K562 (cell line): ENCODE data around the gene ARL2. TPM values are rescaled to one million over a fixed set of nuclear protein-coding genes. Genes with fewer than 3 reads are reported as not detected.

Source experiments
- ELF1 ChIP-seq: fragments of 200-800 bp; sonication (Bioruptor generic); IDR thresholded peaks from 2 replicates; pipeline ENCODE4 v1.6.1; 2016; ENCODE audit warnings: missing genetic modification characterization, missing compliant biosample characterization
- FOXA3 ChIP-seq, 2 experiments: fragments of 450-650 bp in 1 of 2; sonication (generic) in 1 of 2; formaldehyde crosslinking; IDR thresholded peaks in 1 of 2; conservative IDR thresholded peaks in 1 of 2; 2 replicates each; pipeline versions ENCODE4 v1.4.0 to v1.8.0; 2020 to 2022; ENCODE audit warnings: mild to moderate bottlenecking in 2 of 2, missing genetic modification reagents in 1 of 2
- HDAC1 ChIP-seq, 2 experiments: fragments of 450-650 bp; IDR thresholded peaks; 2 replicates each; pipeline ENCODE4 v1.6.1; 2016 to 2017; ENCODE audit warnings: inconsistent platforms in 1 of 2, mild to moderate bottlenecking in 1 of 2, moderate library complexity in 1 of 2
- L3MBTL2 ChIP-seq: fragments of 450-650 bp; IDR thresholded peaks from 2 replicates; pipeline ENCODE4 v1.6.1; 2016; ENCODE audit warnings: mild to moderate bottlenecking, moderate library complexity
- SRSF9 ChIP-seq: fragments of 200-400 bp; formaldehyde crosslinking; IDR thresholded peaks from 2 replicates; pipeline ENCODE4 v1.6.1; 2017; ENCODE audit warnings: low read depth, low read length, borderline replicate concordance
- TOE1 ChIP-seq, 2 experiments: fragments of 450-650 bp in 1 of 2; sonication (generic) in 1 of 2; formaldehyde crosslinking in 1 of 2; IDR thresholded peaks; 2 replicates each; pipeline versions ENCODE4 v1.7.1 to v1.8.0; 2016 to 2022; ENCODE audit warnings: borderline replicate concordance in 2 of 2, mild to moderate bottlenecking in 2 of 2, antibody characterized with exemption in 1 of 2, inconsistent platforms in 1 of 2, low read depth in 1 of 2, missing genetic modification reagents in 1 of 2, moderate library complexity in 1 of 2
- ZBED1 ChIP-seq: IDR thresholded peaks from 2 replicates; pipeline ENCODE4 v1.6.1; 2014
- ZBTB8A ChIP-seq: fragments of 450-650 bp; IDR thresholded peaks from 2 replicates; pipeline ENCODE4 v1.6.1; 2018; ENCODE audit warnings: mild to moderate bottlenecking, moderate library complexity; ENCODE audit not compliant: partially characterized antibody
- ZNF41 ChIP-seq: fragments of 250-450 bp; sonication (Bioruptor Pico); conservative IDR thresholded peaks from 2 replicates; pipeline ENCODE4 v1.4.0; 2020; ENCODE audit warnings: mild to moderate bottlenecking
- polyA plus RNA-seq, 8 experiments: library from polyadenylated mRNA; depleted of rRNA in 4 of 8; stranded (reverse) in 5 of 8; unstranded in 3 of 8; fragments of >200 nt; fragmentation: Nextera tagmentation in 2 of 8; fragmentation: Illumina TruSeq in 1 of 8; extraction: Ambion mirVana in 2 of 8; extraction: Trizol in 1 of 8; gene quantifications; 2 replicates each; pipeline versions ENCODE4 v1.2.1 to v1.2.3, GENCODE V29; 2011 to 2014; ENCODE audit warnings: inconsistent platforms in 1 of 8, missing spikeins in 1 of 8
- total RNA-seq, 7 experiments: library from RNA; depleted of rRNA in 6 of 7; stranded (reverse); fragments of >200 nt in 6 of 7; fragmentation: Illumina TruSeq in 2 of 7; extraction: Trizol in 2 of 7; gene quantifications; 2 replicates each; pipeline versions ENCODE4 v1.2.1 to v1.2.3, GENCODE V29; 2011 to 2021; ENCODE audit warnings: low replicate concordance in 1 of 7
- TF ChIP-seq, protein P1 (sequence below): fragments of 450-650 bp; IDR thresholded peaks from 2 replicates; pipeline ENCODE4 v1.6.1; 2016; ENCODE audit warnings: mild to moderate bottlenecking, moderate library complexity
- TF ChIP-seq, protein P2 (sequence below): sonication (generic); formaldehyde crosslinking; IDR thresholded peaks from 2 replicates; pipeline ENCODE4 v1.8.0; 2022; ENCODE audit warnings: missing genetic modification reagents, mild to moderate bottlenecking, moderate library complexity, borderline replicate concordance

ARL2 gene
- total and polyA plus RNA-seq, 9 of the 15 experiments (the other 6 are each of a cell fraction or from before 2014, with no cell fraction given), result 5.7 to 154 (median 92.2) TPM

DNA sequence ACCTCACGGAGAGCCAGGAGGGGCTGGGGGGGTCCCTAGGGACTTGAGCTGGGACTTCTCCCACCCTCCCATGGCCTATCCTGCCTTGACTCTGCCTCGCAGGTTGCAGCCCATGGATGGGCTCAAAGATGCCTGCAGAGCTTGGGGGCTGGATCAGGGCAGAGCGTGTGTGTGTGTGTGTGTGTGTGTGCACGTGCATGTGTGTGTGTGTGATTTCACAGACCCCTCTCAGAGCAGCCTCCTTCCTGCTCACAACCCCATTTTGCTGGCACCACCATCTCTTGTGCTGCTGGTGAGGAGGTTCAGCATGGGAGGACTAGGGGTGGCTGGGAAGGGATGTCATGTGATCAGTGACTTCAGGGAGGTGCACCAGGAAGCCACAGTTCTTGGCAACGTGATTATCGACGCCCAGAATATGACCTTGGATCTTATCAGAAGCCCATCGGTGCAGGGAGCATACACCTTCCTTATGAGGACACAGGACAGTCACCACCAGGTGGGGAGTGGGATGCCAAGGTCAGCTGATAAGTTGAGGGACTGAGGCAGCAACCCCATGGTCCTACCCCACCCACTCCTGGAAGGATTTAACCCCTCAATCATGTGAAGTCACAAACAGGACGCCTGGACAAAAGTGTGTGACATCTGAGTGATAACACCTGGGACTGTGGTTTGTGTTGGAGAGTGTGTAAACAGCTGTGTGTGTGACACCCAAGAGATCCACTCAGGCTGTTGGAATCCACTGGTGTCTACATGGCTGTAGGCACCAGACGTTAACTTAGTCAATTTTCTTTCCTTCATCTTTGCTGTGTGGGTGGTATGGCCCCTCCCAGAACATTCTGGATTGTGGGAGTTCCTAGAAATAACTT is 46.2 kb downstream of the ARL2 start (continued):
- TF ChIP-seq, protein P1, sequence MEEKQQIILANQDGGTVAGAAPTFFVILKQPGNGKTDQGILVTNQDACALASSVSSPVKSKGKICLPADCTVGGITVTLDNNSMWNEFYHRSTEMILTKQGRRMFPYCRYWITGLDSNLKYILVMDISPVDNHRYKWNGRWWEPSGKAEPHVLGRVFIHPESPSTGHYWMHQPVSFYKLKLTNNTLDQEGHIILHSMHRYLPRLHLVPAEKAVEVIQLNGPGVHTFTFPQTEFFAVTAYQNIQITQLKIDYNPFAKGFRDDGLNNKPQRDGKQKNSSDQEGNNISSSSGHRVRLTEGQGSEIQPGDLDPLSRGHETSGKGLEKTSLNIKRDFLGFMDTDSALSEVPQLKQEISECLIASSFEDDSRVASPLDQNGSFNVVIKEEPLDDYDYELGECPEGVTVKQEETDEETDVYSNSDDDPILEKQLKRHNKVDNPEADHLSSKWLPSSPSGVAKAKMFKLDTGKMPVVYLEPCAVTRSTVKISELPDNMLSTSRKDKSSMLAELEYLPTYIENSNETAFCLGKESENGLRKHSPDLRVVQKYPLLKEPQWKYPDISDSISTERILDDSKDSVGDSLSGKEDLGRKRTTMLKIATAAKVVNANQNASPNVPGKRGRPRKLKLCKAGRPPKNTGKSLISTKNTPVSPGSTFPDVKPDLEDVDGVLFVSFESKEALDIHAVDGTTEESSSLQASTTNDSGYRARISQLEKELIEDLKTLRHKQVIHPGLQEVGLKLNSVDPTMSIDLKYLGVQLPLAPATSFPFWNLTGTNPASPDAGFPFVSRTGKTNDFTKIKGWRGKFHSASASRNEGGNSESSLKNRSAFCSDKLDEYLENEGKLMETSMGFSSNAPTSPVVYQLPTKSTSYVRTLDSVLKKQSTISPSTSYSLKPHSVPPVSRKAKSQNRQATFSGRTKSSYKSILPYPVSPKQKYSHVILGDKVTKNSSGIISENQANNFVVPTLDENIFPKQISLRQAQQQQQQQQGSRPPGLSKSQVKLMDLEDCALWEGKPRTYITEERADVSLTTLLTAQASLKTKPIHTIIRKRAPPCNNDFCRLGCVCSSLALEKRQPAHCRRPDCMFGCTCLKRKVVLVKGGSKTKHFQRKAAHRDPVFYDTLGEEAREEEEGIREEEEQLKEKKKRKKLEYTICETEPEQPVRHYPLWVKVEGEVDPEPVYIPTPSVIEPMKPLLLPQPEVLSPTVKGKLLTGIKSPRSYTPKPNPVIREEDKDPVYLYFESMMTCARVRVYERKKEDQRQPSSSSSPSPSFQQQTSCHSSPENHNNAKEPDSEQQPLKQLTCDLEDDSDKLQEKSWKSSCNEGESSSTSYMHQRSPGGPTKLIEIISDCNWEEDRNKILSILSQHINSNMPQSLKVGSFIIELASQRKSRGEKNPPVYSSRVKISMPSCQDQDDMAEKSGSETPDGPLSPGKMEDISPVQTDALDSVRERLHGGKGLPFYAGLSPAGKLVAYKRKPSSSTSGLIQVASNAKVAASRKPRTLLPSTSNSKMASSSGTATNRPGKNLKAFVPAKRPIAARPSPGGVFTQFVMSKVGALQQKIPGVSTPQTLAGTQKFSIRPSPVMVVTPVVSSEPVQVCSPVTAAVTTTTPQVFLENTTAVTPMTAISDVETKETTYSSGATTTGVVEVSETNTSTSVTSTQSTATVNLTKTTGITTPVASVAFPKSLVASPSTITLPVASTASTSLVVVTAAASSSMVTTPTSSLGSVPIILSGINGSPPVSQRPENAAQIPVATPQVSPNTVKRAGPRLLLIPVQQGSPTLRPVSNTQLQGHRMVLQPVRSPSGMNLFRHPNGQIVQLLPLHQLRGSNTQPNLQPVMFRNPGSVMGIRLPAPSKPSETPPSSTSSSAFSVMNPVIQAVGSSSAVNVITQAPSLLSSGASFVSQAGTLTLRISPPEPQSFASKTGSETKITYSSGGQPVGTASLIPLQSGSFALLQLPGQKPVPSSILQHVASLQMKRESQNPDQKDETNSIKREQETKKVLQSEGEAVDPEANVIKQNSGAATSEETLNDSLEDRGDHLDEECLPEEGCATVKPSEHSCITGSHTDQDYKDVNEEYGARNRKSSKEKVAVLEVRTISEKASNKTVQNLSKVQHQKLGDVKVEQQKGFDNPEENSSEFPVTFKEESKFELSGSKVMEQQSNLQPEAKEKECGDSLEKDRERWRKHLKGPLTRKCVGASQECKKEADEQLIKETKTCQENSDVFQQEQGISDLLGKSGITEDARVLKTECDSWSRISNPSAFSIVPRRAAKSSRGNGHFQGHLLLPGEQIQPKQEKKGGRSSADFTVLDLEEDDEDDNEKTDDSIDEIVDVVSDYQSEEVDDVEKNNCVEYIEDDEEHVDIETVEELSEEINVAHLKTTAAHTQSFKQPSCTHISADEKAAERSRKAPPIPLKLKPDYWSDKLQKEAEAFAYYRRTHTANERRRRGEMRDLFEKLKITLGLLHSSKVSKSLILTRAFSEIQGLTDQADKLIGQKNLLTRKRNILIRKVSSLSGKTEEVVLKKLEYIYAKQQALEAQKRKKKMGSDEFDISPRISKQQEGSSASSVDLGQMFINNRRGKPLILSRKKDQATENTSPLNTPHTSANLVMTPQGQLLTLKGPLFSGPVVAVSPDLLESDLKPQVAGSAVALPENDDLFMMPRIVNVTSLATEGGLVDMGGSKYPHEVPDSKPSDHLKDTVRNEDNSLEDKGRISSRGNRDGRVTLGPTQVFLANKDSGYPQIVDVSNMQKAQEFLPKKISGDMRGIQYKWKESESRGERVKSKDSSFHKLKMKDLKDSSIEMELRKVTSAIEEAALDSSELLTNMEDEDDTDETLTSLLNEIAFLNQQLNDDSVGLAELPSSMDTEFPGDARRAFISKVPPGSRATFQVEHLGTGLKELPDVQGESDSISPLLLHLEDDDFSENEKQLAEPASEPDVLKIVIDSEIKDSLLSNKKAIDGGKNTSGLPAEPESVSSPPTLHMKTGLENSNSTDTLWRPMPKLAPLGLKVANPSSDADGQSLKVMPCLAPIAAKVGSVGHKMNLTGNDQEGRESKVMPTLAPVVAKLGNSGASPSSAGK, result peak; percentile 96
- TF ChIP-seq ELF1 (tag), result peak; percentile 59
- TF ChIP-seq HDAC1 (IDR thresholded peaks at IDR 0.05), result no peak
- no peak for TF ChIP-seq ZBED1
- TF ChIP-seq, protein P2, sequence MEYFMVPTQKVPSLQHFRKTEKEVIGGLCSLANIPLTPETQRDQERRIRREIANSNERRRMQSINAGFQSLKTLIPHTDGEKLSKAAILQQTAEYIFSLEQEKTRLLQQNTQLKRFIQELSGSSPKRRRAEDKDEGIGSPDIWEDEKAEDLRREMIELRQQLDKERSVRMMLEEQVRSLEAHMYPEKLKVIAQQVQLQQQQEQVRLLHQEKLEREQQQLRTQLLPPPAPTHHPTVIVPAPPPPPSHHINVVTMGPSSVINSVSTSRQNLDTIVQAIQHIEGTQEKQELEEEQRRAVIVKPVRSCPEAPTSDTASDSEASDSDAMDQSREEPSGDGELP (CRISPR knock-in tag), result 0 out of 2 replicates have a peak, but pooled peaks have one; percentile 42
- TF ChIP-seq TOE1 (IDR thresholded peaks at IDR 0.05; ENCODE audit: borderline replicate concordance), result peak; percentile 87
- TF ChIP-seq TOE1 (CRISPR knock-in tag; IDR thresholded peaks at IDR 0.05; ENCODE audit: borderline replicate concordance, low read depth), result no peak
- peak; percentile 93 for TF ChIP-seq L3MBTL2
- no peak for TF ChIP-seq ZNF41 (CRISPR knock-in tag)
- TF ChIP-seq ZBTB8A, result no peak
- TF ChIP-seq FOXA3 (CRISPR knock-in tag; conservative IDR thresholded peaks at IDR 0.05 in 1 of 2, IDR thresholded peaks at IDR 0.05 in 1 of 2), result peak in 1 of 2 experiments; percentile 34; a peak in 1 of 4 replicates
- no peak for TF ChIP-seq SRSF9
